ENCODE results near the gene FKBP1A.
A peak's percentile ranks its signal among the peaks of the same experiment; 100 is the strongest.

Gene FKBP1A

DNA sequence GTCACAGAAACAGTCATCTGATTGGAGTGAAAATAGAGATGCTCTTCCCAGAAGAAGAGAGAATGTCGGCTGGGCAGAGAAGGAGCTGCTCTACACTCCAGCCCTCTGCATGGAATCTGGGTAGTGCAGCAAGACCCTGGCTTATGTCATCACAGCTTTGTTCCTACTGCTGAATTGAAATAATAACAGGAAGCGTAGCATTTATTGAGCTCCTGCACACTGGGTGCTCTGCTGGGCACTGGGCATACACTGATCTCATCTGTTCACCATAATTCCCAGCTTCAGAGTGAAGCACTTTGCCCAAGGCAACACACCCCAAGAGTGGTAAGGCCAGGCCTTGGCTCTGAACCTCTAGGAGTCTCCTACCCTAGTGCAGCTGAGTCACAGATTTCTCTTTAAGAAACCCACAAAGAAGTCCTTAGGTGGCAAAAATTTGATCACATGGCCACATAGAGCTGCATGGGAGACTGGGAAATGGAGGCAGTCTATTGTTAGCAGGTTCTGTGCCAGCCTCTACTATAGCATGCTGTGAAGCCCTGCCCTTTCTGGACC lies 60.0 kb downstream of the FKBP1A start:
- no peak for DNase-seq (ENCODE audit: low read depth, low spot score)

DNA sequence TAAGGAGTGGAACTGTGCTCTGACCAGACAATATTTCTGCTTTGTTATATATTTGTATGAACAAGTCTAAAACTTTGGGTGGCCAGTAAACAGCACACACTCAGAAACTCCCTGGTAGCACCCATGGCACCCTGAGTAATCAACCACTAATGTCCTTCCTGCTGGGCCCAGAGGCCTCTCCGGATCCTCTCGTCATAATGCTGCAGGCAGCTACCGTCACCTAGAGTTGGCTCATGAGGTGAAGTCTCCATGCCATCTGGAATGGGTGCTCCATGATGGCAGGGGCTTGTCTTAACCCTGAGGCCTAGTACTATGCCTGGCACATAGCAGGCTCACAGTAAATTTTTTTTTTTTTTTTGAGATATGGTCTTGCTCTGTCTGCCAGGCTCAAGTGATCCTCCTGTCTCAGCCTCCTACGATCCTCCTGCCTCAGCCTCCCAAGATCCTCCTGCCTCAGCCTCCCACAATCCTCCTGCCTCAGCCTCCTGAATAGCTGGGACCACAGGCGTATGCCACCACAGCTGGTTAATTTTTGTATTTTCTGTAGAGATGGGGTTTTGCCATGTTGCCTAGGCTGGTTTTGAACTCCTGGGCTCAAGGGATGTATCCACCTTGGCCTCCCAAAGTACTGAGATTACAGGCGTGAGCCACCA lies 60.9 kb downstream of the FKBP1A start:
- DNase-seq (ENCODE audit: low read depth, low spot score), result no peak

DNA sequence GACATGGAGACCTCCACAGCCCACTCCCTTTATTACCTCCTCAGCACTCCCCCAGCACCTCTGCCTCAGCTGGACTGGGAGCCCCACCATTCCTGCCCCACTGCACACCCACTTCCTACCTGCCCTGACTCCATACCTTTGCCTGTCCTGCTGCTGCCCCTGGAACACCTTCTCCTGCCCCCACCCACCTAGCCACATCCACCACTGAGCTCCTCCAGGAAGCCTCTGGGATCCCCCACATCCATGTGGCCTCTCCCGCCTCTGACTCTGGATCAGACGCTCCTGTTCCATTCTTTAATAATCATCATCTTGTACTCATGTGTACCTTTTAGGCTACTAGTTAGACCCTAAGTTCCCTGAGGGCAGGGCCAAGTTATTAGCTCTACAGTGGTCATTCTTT lies 61.8 kb downstream of the FKBP1A start:
- DNase-seq (ENCODE audit: low read depth, low spot score), result no peak

DNA sequence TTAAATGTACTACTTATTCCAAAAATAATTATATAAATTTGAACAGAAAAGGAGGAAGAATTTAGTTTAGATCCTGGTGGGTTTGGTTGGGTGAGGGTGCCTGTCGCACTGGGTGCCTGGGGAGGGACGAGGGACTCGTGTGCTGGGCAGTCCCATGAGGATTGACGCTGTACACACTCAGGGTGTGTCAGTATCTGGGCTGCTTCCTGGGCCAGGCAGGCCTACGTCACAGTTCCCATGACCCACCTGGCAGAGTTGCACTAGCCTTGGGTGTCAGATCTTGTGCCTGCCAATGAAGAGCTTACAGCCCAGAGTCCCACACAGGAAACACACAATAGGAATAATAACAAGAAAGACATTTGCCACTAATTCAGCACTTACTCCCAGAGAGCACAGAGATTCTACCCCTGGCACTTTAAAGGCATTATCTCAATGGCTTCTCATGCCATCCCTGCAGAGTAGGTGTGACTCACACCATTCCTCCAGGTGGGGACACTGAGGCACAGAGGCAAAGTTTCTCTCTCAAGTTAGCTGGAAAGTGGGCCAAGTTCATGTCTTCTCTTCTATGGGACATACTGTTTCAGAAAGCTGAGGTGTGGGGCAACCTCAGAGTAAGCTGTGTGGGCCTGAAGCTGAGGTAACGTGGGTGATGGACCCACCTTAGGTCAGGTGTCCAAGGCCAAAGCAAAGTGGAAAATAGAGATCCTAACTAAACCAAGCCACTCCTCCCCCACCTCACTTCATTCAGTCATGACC lies 62.6 kb downstream of the FKBP1A start:
- DNase-seq (ENCODE audit: low read depth, low spot score), result no peak

DNA sequence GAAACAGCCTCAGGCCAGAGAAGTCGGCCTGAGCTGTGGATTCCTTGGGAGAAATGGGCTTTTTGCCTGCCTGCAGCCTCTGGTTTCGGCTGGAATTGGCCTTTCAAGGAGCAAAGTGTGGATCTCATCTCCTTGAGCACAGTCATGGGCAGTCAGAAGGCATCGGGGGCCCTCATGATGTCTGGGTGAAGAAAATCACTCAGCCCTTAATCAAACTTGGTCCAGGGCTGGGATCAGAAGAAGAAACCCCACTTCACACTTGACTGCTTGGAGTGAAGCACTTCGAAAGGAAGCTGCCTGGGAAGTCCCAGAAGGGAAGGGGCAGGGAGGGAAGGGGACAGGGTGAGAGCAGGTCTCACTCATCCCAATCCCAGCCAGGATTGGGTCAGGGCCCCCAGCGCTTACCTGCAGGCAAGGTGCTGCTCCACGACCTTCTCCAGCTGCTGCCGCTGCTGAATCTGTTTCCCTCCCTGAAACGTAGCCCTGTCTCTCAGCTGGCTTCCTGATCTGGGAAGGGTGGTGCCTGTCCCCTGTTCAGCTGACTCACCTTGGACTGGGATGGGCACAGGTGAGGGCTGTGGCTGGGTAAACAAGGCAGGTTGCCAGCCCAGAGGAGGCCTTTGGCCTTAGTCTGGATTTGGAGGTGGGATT lies 64.0 kb downstream of the FKBP1A start, which contains the start of gene SDCBP2:
Gene SDCBP2 (minus strand): TSS at position 460 of the 651 bp plus-strand sequence. CDS start 8,723 bp downstream, outside the sequence.
- no peak for DNase-seq (ENCODE audit: low read depth, low spot score)

DNA sequence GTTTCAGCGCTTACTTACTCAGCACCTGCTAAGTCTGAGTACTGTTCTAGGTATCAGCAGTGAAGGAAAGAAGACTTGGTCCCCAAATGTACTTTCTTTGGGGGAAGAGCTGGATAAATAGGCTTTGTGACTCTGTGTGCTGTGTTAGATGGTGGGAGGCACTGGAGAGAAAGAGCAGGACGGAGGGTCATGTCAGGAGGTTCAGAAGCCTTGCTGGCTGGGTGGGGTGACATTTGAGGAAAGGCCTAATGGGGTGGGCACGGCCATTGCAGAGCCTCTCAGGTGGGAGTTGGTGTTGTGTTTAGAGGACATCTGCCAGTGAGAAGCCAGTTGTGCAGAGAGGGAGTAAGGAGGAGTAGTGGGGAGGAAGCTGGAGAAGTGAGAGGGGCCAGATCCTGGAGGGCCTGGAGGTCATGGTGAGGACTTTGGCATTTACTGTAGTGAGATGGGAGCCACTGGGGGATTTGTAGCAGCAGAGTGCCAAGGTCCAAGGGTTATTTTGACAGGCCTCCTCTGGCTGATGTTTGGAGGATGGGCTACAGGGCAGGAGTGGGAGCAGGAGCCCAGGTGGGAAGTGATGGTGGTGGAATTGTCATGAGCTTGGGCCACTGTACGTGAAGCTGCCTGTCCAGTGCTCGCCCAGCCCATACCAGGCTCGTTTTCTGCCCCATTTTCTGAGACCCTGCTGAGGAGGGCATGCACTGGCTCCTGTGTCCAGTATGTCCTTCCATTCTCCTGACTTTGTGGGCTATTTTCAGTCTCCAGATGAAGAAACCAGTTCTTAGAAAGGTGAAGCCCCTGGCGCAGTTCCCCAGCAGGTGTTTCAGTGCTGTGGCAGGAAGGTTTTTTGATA lies 64.8 kb downstream of the FKBP1A start:
- DNase-seq (ENCODE audit: low read depth, low spot score), result no peak

DNA sequence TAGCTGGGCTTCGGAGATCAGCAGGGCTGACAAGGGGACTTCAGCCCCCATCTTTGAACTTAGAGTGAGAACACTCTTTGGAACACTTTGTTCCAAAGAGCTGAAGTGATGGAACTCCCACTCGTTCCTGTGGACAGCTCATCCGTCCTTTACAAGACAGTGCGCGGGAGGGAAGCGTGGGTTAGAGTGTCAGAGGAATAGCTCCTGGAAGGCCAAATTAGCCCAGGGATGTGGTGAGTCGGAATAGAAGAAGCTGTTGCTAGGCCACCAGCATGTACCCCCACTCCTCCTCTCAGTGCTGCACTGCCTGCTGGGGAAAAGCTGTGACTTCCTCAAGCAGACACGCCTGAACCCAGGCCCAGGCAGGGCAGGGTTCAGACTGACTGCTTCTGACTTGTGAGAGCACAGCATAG lies 65.6 kb downstream of the FKBP1A start:
- no peak for DNase-seq (ENCODE audit: low read depth, low spot score)

DNA sequence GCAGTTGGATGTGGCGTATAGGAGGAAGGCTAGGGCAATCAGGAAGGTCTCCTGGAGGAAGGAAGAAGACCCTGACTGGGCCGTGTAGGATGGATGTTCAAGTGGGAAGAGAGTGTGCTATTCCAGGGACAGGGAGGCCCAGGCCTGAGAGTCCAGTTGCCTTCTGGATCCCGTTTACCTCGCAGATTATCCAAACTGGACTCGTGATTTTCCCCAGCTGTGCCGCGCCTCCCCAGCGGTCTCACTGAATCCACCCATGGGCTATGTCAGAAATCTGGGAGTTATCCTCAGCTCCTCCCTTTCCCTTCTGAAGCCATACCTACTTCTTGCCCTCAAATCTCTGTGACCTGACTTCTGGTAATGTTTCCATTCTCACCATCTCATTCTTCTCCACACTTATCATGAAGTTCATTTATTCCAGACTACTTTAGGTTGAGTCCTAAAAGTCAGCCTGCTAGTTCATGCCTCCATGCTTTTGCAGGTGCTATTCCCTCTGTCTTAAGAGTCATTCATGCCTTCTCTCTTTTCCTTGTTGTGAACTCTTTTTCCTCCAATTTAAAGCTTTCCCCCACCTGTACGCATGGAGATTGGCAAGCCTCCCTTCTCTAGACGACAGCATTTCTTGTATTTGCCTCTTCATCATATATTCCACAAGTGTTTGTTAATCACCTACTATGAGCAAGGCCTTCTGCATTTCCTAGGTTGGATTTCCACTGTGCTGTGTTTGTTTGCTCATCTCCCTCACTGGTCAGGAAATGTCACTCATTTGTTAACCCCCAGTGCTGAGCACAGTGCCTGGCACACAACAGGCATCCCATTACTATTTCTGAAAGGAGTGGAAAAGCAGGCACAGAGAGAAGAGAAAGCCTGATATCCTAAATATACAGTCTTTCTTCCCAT lies 66.6 kb downstream of the FKBP1A start:
- no peak for DNase-seq (ENCODE audit: low read depth, low spot score)

DNA sequence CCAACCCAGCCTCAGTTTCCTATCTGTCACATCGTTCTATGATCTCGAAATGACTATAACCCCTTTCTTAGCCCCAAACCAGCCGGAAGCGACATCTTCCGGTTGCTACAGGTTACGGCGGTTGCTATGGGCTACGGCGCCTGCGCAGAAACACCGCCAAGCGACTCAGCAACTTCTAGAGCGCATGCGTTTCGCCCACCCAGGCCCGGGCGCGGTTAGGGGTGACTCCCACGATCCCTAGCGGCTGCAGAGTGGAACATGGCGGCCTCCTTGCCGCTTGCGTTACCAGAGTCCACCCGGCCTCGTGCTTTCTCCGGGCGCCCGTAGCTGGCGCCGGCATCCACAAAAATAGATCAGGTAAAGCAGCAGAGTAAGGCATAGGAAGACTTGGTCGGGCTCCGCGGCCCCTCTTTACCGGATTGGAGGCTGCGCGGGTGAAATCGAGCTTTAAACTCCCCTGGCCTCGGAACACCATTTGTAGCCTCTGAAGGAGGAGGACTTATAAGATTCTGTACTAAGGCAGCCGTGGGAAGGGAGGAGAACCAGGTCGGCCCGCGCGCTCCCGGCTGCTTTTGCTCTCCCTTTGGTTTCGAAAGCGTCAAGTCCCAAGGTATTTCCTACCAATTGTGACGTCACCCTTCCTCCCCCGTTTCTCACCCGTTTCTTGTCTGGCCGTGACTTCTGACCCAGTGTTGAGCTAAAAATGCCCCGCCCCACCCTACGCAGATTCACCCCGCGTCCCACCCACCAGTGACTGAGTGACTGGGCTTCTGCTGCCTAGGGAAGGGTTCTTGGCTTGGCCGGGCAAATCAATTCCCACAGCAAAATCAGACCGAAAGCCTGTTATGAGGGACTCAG lies 67.5 kb downstream of the FKBP1A start:
- DNase-seq (ENCODE audit: low read depth, low spot score), result peak; percentile 99

DNA sequence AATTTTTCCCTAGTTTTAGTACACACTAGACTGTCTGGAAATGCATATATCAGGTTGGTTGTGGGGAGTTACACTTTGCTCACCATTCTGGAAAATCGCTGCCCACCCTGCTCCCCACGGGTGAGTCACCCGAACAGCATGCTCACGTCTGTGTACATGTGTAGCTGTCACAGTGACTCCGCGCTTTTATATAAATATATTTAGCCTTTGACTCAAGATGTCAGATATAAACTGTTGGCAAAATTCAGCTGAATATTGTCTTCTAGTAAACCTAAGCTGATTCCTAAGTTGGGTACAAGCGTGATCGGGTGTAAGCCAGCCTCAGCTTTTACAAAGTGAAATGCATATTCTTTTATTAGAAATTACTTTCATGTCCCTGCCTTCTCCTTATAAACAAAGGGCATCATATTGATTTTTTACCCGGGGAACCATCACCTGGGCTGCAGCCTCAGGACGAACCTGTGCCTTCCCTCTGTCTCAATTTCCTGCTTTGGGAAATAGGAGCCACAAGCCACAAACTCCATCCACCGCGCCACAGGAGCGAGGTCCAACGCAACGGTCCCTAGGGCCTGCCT lies 68.2 kb downstream of the FKBP1A start:
- DNase-seq (ENCODE audit: low read depth, low spot score), result peak; percentile 63

DNA sequence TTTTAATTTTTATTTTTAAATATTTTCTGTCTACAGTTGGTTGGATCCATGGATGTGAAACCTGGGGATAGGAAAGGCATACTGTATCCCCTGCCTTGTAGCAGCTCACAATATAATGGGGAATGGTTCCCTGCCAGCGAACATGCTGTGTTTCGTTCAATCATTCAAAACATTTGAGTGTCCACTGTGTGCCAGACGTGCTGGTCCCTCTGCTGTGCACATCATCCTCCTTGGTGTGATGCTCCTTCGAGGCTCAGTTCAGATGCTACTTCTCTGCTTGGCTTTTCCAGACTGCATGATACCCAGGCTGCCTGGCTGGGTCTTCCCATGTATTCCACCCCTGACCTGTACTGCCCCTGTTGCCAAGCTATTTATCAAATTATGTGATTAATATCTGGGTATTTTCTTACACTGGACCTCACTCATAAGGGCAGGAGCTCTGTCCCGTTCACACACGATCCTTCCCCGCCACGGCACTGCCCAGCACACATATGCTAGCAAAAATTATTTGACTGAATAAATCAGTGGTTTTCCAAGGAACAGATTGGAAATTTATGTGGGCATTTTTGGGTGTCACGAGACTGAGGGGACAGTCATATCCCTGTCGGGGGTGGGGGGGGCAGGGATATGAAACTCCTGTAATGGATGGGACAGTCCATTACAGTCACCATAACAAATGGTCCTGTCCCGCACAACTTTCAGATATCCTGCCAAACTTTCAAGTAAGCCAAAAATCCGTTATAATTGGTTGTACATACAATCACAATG lies 68.8 kb downstream of the FKBP1A start:
- DNase-seq (ENCODE audit: low read depth, low spot score), result no peak

DNA sequence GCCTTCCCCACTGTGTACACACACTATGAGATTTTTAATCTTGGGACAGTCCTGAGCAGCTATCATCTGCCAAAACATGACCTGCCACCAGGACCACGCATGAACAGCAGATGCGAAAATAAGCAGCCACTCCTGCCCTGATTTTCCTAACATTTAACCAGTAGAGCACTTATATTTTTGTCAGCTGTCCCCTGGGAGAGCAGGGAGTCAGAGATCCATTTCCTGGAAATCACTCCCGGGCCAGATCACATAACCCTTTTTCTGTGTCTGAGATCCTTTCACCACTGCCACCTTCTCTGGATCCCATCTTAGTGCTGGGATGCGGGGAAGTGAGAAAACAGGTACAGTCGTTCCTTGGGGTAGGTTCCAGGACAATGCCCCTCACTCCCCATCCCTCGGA lies 69.6 kb downstream of the FKBP1A start:
- DNase-seq (ENCODE audit: low read depth, low spot score), result no peak

DNA sequence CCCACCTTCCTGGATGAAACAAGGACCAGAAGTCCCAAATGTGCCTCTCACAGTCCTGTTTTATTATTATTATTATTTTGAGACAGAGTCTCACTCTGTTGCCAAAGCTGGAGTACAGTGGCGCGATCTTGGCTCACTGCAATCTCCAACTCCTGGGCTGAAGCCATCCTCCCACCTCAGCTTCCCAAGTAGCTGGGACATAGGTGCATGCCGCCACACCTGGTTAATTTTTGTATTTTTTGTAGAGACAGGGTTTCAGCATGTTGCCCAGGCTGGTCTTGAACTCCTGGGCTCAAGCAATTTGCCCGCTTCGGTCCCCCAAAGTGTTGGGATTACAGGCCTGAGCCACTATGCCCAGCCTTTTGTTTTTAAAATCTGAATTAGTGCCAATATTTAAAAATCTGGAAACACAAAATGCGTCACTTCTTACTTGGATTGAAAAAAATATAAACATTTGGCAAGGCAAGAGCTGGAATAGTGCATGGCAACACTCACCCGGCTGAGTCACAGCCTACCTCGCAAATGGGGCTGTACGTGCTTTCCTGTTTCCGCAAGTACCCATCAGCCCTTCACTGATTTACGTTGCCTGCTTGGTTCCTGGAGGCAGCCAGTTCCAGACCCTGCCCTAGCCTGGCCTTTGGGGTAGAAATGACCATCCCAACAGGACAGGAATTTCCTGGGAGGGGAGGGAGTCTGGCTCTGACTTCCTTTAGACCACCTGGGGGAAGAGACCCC lies 70.2 kb downstream of the FKBP1A start:
- peak; percentile 88 for DNase-seq (ENCODE audit: low read depth, low spot score)

DNA sequence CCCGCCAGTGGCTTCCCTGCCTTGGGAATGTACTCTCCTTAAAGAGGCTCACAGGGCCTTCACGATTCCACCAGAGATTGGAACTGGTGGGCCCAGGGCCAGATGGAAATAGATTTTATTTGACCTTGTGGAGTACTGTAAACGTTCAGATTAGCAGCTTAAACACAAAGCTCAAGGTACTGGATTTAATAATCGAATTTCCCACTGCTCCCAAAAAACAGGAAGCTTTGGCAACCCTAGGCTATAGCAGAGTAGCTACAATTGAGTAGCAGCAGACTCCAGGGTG lies 71.3 kb downstream of the FKBP1A start:
- DNase-seq (ENCODE audit: low read depth, low spot score), result no peak

DNA sequence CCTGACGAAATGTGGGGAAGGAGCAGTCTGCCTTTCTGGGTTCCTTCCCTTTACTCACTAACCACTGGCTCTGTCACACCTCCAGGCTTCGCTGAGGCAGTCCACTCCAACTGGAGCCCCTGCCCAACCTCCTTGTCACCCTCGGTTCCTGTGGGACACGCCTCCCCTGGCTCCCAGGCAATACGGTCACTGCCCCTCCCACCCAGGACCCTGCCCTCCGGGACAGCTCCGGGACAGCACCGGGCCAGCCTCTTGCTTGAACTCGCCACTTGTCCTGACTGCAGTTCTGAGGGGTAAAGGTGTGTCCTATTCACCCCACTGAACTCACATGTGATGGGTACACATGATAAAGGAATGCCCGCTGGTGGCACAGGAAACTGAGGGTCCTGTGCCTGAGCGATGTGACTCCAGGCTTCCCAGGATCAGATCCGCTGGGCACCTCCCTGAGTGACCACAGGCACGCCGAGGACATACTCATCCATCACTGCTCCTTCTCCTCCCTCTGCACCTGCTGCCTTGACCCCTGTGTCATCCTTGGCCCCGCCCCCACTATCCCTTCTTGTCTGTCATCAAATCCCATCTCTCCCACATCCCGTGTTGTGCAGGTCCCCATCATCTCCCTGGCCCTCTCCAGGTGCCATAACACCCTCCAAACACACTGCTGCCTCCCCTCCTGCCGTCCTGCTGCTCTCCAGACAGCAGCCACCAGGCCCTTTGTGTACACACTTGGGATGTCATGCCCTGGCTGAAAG lies 71.8 kb downstream of the FKBP1A start:
- no peak for DNase-seq (ENCODE audit: low read depth, low spot score)

DNA sequence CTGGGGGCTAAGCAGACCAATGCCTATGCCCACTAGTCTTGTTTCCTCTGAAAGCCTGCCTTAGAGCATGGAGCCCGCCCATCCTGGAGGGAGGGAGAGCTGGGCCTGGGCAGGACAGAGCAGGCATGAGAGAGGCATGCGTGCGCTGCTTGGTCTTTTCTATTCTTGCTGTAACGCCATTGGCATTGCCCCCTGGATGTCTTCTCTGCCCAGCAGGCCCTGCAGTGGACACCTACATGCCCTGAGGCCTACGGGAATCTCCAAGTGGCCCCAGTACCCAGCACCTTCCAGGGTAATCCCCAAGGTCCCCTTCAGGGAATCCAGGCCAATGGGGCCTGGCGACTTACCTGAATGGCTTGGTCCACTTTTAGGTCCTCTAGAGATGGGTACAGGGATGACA lies 72.8 kb downstream of the FKBP1A start:
- no peak for DNase-seq (ENCODE audit: low read depth, low spot score)

DNA sequence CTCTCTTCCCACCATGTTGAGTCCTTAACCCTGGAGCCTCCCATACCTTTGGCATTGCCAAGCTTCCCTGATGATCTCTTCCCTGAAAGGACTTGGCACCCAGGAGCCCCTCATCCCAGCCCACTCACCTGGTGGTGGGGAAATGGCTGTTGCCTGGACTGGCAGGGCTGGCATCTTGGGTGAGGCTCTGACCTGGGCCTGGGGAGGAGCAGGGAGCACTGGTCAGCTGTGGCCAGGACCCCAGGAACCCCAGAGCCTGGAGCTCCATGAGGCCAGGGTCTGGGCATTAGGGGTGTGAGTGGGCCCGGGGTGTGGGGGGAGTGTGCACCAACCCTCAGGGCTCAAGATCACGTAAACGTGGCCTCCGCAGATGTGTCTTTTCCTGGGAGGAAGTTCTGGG lies 73.4 kb downstream of the FKBP1A start:
- DNase-seq (ENCODE audit: low read depth, low spot score), result no peak
